Lung (tissue), 12 donors: ENCODE results near the gene ANKS1A. TPM values are rescaled to one million over a fixed set of nuclear protein-coding genes. Genes with fewer than 3 reads are reported as not detected.
A peak's percentile ranks its signal among the peaks of the same experiment; 100 is the strongest.

ENCODE experiments used
- ATAC-seq: fragments of 200-7000 bp; cut with Tn5 transposase; one replicate; pipeline ENCODE4 v1.9.1; 2020; ENCODE audit warnings: moderate number of reproducible peaks; ENCODE audit not compliant: insufficient read depth, low FRiP score
- DNase-seq, 3 donors: peaks; one replicate each; pipeline ENCODE4 v3.0.0-alpha.2; 2013 to 2017
- H3K27ac ChIP-seq, 2 donors: one replicate each; pipeline ENCODE4 v1.5.1; 2013; ENCODE audit warnings: mild to moderate bottlenecking in 2 of 2, moderate library complexity in 2 of 2, control low read depth in 1 of 2, inconsistent platforms in 1 of 2, low read depth in 1 of 2, low read length in 1 of 2
- H3K27me3 ChIP-seq, 3 donors: one replicate each; pipeline ENCODE4 v1.5.1; 2013; ENCODE audit warnings: low read length in 2 of 3; ENCODE audit not compliant: control insufficient read depth in 3 of 3, insufficient read depth in 3 of 3
- H3K36me3 ChIP-seq, 4 donors: one replicate each; pipeline ENCODE4 v1.5.1; 2013; ENCODE audit warnings: low read length in 4 of 4, mild to moderate bottlenecking in 1 of 4, moderate library complexity in 1 of 4; ENCODE audit not compliant: control insufficient read depth in 4 of 4, insufficient read depth in 4 of 4
- H3K4me1 ChIP-seq, 5 donors: one replicate each; pipeline ENCODE4 v1.5.1; 2013; ENCODE audit warnings: low read length in 5 of 5, mild to moderate bottlenecking in 2 of 5, moderate library complexity in 1 of 5; ENCODE audit not compliant: control insufficient read depth in 5 of 5, insufficient read depth in 5 of 5
- H3K4me3 ChIP-seq: one replicate; pipeline ENCODE4 v1.5.1; 2013; ENCODE audit warnings: mild to moderate bottlenecking, control low read depth, moderate library complexity
- H3K9ac ChIP-seq, 2 donors: one replicate each; pipeline ENCODE4 v1.5.1; 2013; ENCODE audit warnings: low read length in 2 of 2, control low read depth in 1 of 2; ENCODE audit not compliant: insufficient read depth in 1 of 2
- H3K9me3 ChIP-seq, 4 donors: one replicate each; pipeline ENCODE4 v1.5.1; 2013; ENCODE audit warnings: low read length in 3 of 4, mild to moderate bottlenecking in 1 of 4, moderate library complexity in 1 of 4; ENCODE audit not compliant: control insufficient read depth in 4 of 4, insufficient read depth in 3 of 4
- CTCF ChIP-seq: IDR thresholded peaks from 2 replicates; pipeline ENCODE4 v1.5.1; 2012; ENCODE audit warnings: mild to moderate bottlenecking; ENCODE audit errors: control extremely low read depth, extremely low read depth
- WGBS, 2 donors: extraction: QIAGEN DNeasy Blood & Tissue Kit; methylation state at CpG; one replicate each; pipeline ENCODE4 v1.1.7; 2013; 5-methylcytosine and 5-hydroxymethylcytosine counted together
- polyA plus RNA-seq, 2 donors: library from polyadenylated mRNA; stranded (reverse); fragments of 200-250 nt; gene quantifications; one replicate each; pipeline ENCODE4 v1.2.1, GENCODE V29; 2013
- total RNA-seq, 2 donors: library from RNA; depleted of rRNA in 1 of 2; stranded (reverse); fragments of >200 nt in 1 of 2; gene quantifications; one replicate each; pipeline ENCODE4 v1.2.1, GENCODE V29; 2014 to 2021
- donor health status: control.
- donor health status: control.
- donor health status: Bipolar disorder and iron deficiency.
- donor health status: healthy.
- donor health status: DM: yes; HTN: yes; CAD: no.

The ANKS1A gene
- total and polyA plus RNA-seq, 4 donors = 10.4 to 40.6 (median 24.3) TPM

- TF ChIP-seq CTCF = no peak
- DNase-seq = no peak
- H3K4me3 ChIP-seq = no peak overlapping the region
- ATAC-seq = no peak
- no peak overlapping the region for H3K9ac ChIP-seq
- no peak overlapping the region for H3K27ac ChIP-seq
- H3K9me3 ChIP-seq = peaks cover 0 to 2% (median 0%) of the 10 kb centered on the region in 4 donors
- no peaks in the 10 kb centered on the region for H3K27me3 ChIP-seq
- 53 to 83% methylated on average over 6 of the region's 6 CpGs for WGBS, 2 donors
- H3K36me3 ChIP-seq = peaks cover 0 to 3% (median 0%) of the 10 kb centered on the region in 4 donors
- peaks cover 13 to 39% (median 24%) of the 10 kb centered on the region in 5 donors for H3K4me1 ChIP-seq
Observed at GRCh38 chr6:35013701-35014100, 124.6 kb downstream of the ANKS1A start.

GRCh38 chr6:35014341-35014740 lies 125.3 kb downstream of the ANKS1A start:
- Histone ChIP-seq H3K36me3 (peaks cover 0 to 3% (median 1%) of the 10 kb centered on the region in 4 donors), H3K9me3 (peaks cover 0 to 2% (median 0%) of the 10 kb centered on the region in 4 donors), H3K27me3 (no peaks in the 10 kb centered on the region), H3K4me1 (peaks cover 13 to 45% (median 28%) of the 10 kb centered on the region in 5 donors), H3K9ac (no peak overlapping the region), H3K27ac (no peak overlapping the region), H3K4me3 (no peak overlapping the region)
- no peak for TF ChIP-seq CTCF
- no peak for DNase-seq
- WGBS, 2 donors = 24 to 63% methylated on average over 1 of the region's 1 CpG
- ATAC-seq = no peak

GRCh38 chr6:35014786-35015185 lies 125.7 kb downstream of the ANKS1A start:
- no peak overlapping the region for H3K27ac ChIP-seq
- no peak overlapping the region for H3K9ac ChIP-seq
- peaks cover 0 to 3% (median 1%) of the 10 kb centered on the region in 4 donors for H3K36me3 ChIP-seq
- H3K9me3 ChIP-seq = peaks cover 0 to 2% (median 0%) of the 10 kb centered on the region in 4 donors
- ATAC-seq = no peak
- WGBS, 2 donors = 50 to 64% methylated on average over 3 of the region's 3 CpGs
- no peaks in the 10 kb centered on the region for H3K27me3 ChIP-seq
- no peak for DNase-seq
- H3K4me3 ChIP-seq = no peak overlapping the region
- peaks cover 13 to 48% (median 32%) of the 10 kb centered on the region in 5 donors for H3K4me1 ChIP-seq
- TF ChIP-seq CTCF = no peak

- ATAC-seq (no peak), DNase-seq (no peak)
- Histone ChIP-seq H3K27ac (peak overlapping the region in 1 of 2 donors; percentile 69), H3K9me3 (peaks cover 0 to 2% (median 0%) of the 10 kb centered on the region in 4 donors), H3K4me3 (no peak overlapping the region), H3K9ac (no peak overlapping the region), H3K27me3 (no peaks in the 10 kb centered on the region), H3K36me3 (peaks cover 0 to 3% (median 1%) of the 10 kb centered on the region in 4 donors), H3K4me1 (peaks cover 14 to 55% (median 36%) of the 10 kb centered on the region in 5 donors)
- TF ChIP-seq CTCF = no peak
- 71 to 87% methylated on average over 4 of the region's 4 CpGs for WGBS, 2 donors
Observed at GRCh38 chr6:35015476-35015875, 126.4 kb downstream of the ANKS1A start.
